WTC11 (cell line): Measurements from ENCODE around the gene CACNG3. TPM values are rescaled to one million over a fixed set of nuclear protein-coding genes. Genes with fewer than 3 reads are reported as not detected.

ENCODE experiments used
- ATAC-seq: fragments of 200-7000 bp; cut with Tn5 transposase; 2 replicates; pipeline ENCODE4 v1.10.0; 2021; ENCODE audit warnings: mild to moderate bottlenecking, moderate library complexity
- CTCF ChIA-PET: fragments of 300-600 bp; sonication (Branson Sonifier 250); formaldehyde crosslinking; loops from one replicate; lab custom pipeline; 2021; ENCODE audit warnings: antibody characterized with exemption; lab: Charles Lee
- POLR2A ChIA-PET: fragments of 350-600 bp; sonication (Branson Sonifier 250); formaldehyde crosslinking; loops from one replicate; lab custom pipeline; 2021; ENCODE audit warnings: antibody characterized with exemption; lab: Charles Lee
- DNase-seq: peaks from one replicate; pipeline ENCODE4 v3.0.0; 2021; ENCODE audit warnings: low spot score
- H3K27ac Mint-ChIP-seq: 2 replicates; pipeline ENCODE4 v1.8.0; 2021; ENCODE audit warnings: mixed read lengths
- H3K27me3 Mint-ChIP-seq: 2 replicates; pipeline ENCODE4 v1.8.0; 2021; ENCODE audit warnings: low read depth, mild to moderate bottlenecking, moderate library complexity, mixed read lengths
- H3K36me3 Mint-ChIP-seq: 2 replicates; pipeline ENCODE4 v1.8.0; 2021; ENCODE audit warnings: mixed read lengths
- H3K4me1 Mint-ChIP-seq: 2 replicates; pipeline ENCODE4 v1.8.0; 2022; ENCODE audit warnings: mixed read lengths
- H3K4me3 Mint-ChIP-seq: 2 replicates; pipeline ENCODE4 v1.8.0; 2021; ENCODE audit warnings: mild to moderate bottlenecking, moderate library complexity, mixed read lengths
- H3K9me3 Mint-ChIP-seq: 2 replicates; pipeline ENCODE4 v1.8.0; 2021; ENCODE audit warnings: mixed read lengths
- ATF2 ChIP-seq: sonication (generic); formaldehyde crosslinking; IDR thresholded peaks from 2 replicates; pipeline ENCODE4 v1.8.1; 2022; ENCODE audit warnings: low read depth, missing genetic modification reagents, borderline replicate concordance
- CBFB ChIP-seq: sonication (generic); formaldehyde crosslinking; IDR thresholded peaks from 2 replicates; pipeline ENCODE4 v1.8.1; 2022; ENCODE audit warnings: mild to moderate bottlenecking, low read depth, missing genetic modification reagents
- E2F4 ChIP-seq: sonication (generic); formaldehyde crosslinking; IDR thresholded peaks from 2 replicates; pipeline ENCODE4 v1.8.1; 2022; ENCODE audit warnings: low read depth, mild to moderate bottlenecking, moderate library complexity, missing genetic modification reagents, borderline replicate concordance
- GTF2I ChIP-seq: fragments of 250-450 bp; sonication (Bioruptor Pico); conservative IDR thresholded peaks from 2 replicates; pipeline ENCODE4 v1.4.0; 2021; ENCODE audit warnings: mild to moderate bottlenecking
- IRF2 ChIP-seq: sonication (generic); formaldehyde crosslinking; IDR thresholded peaks from 2 replicates; pipeline ENCODE4 v1.8.0; 2022; ENCODE audit warnings: low read depth, missing genetic modification reagents, borderline replicate concordance
- NFATC4 ChIP-seq: fragments of 250-450 bp; sonication (Bioruptor Pico); IDR thresholded peaks from 2 replicates; pipeline ENCODE4 v1.9.0; 2021; ENCODE audit warnings: mild to moderate bottlenecking
- NFYB ChIP-seq: sonication (generic); formaldehyde crosslinking; conservative IDR thresholded peaks from 2 replicates; pipeline ENCODE4 v1.8.0; 2022; ENCODE audit warnings: low read depth, missing genetic modification reagents
- NR3C1 ChIP-seq: sonication (generic); formaldehyde crosslinking; conservative IDR thresholded peaks from 2 replicates; pipeline ENCODE4 v1.8.1; 2023; ENCODE audit warnings: low read depth, mild to moderate bottlenecking, missing genetic modification reagents
- OVOL2 ChIP-seq: fragments of 250-450 bp; sonication (Bioruptor Pico); IDR thresholded peaks from 2 replicates; pipeline ENCODE4 v1.9.0; 2021; ENCODE audit warnings: mild to moderate bottlenecking, borderline replicate concordance
- RORB ChIP-seq: fragments of 250-450 bp; sonication (Bioruptor Pico); IDR thresholded peaks from 2 replicates; pipeline ENCODE4 v1.9.0; 2021; ENCODE audit warnings: mild to moderate bottlenecking
- ZBTB21 ChIP-seq: sonication (generic); formaldehyde crosslinking; IDR thresholded peaks from 2 replicates; pipeline ENCODE4 v1.8.1; 2023; ENCODE audit warnings: mild to moderate bottlenecking, missing genetic modification reagents, borderline replicate concordance
- ZNF121 ChIP-seq: sonication (generic); formaldehyde crosslinking; IDR thresholded peaks from 2 replicates; pipeline ENCODE4 v1.8.0; 2023; ENCODE audit warnings: missing genetic modification reagents
- ZNF138 ChIP-seq: sonication (generic); formaldehyde crosslinking; conservative IDR thresholded peaks from 2 replicates; pipeline ENCODE4 v1.8.1; 2022; ENCODE audit warnings: mild to moderate bottlenecking, moderate library complexity, missing genetic modification reagents
- ZNF219 ChIP-seq: sonication (generic); formaldehyde crosslinking; IDR thresholded peaks from 2 replicates; pipeline ENCODE4 v1.8.0; 2023; ENCODE audit warnings: missing genetic modification reagents, mild to moderate bottlenecking, borderline replicate concordance
- ZNF396 ChIP-seq: fragments of 250-450 bp; sonication (Bioruptor Pico); IDR thresholded peaks from 2 replicates; pipeline ENCODE4 v1.8.0; 2021; ENCODE audit warnings: mild to moderate bottlenecking, moderate library complexity, borderline replicate concordance
- total RNA-seq: library from RNA; stranded (reverse); gene quantifications from 3 replicates; pipeline ENCODE4 v1.2.3, GENCODE V29; 2021
- TF ChIP-seq, protein P1 (sequence below): sonication (generic); formaldehyde crosslinking; conservative IDR thresholded peaks from 2 replicates; pipeline ENCODE4 v1.8.1; 2023; ENCODE audit warnings: mild to moderate bottlenecking, low read depth, missing genetic modification reagents, moderate library complexity
- TF ChIP-seq, protein P2 (sequence below): sonication (generic); formaldehyde crosslinking; IDR thresholded peaks from 2 replicates; pipeline ENCODE4 v1.8.0; 2022; ENCODE audit warnings: mild to moderate bottlenecking, missing genetic modification reagents
- TF ChIP-seq, protein P3 (sequence below): sonication (generic); formaldehyde crosslinking; IDR thresholded peaks from 2 replicates; pipeline ENCODE4 v1.8.1; 2023; ENCODE audit warnings: mild to moderate bottlenecking, missing genetic modification reagents, borderline replicate concordance
- TF ChIP-seq, protein P4 (sequence below): sonication (generic); formaldehyde crosslinking; IDR thresholded peaks from 2 replicates; pipeline ENCODE4 v1.8.0; 2023; ENCODE audit warnings: mild to moderate bottlenecking, missing genetic modification reagents

The CACNG3 gene
- total RNA-seq, 1 experiment from 2014 or later, result not detected

GRCh38 chr16:24218299-24218698 lies 37.8 kb upstream of the CACNG3 start:
- no peak overlapping the region for H3K4me3 Mint-ChIP-seq
- H3K36me3 Mint-ChIP-seq, result no peaks in the 10 kb centered on the region
- no peaks in the 10 kb centered on the region; the same call in 1 of the 2 replicates for H3K27me3 Mint-ChIP-seq
- ATAC-seq (no peak), DNase-seq (no peak)
- H3K27ac Mint-ChIP-seq, result no peak overlapping the region
- TF ChIP-seq RORB, result no peak
- TF ChIP-seq, protein P1, sequence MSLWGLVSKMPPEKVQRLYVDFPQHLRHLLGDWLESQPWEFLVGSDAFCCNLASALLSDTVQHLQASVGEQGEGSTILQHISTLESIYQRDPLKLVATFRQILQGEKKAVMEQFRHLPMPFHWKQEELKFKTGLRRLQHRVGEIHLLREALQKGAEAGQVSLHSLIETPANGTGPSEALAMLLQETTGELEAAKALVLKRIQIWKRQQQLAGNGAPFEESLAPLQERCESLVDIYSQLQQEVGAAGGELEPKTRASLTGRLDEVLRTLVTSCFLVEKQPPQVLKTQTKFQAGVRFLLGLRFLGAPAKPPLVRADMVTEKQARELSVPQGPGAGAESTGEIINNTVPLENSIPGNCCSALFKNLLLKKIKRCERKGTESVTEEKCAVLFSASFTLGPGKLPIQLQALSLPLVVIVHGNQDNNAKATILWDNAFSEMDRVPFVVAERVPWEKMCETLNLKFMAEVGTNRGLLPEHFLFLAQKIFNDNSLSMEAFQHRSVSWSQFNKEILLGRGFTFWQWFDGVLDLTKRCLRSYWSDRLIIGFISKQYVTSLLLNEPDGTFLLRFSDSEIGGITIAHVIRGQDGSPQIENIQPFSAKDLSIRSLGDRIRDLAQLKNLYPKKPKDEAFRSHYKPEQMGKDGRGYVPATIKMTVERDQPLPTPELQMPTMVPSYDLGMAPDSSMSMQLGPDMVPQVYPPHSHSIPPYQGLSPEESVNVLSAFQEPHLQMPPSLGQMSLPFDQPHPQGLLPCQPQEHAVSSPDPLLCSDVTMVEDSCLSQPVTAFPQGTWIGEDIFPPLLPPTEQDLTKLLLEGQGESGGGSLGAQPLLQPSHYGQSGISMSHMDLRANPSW (CRISPR knock-in tag), result no peak
- TF ChIP-seq, protein P2, sequence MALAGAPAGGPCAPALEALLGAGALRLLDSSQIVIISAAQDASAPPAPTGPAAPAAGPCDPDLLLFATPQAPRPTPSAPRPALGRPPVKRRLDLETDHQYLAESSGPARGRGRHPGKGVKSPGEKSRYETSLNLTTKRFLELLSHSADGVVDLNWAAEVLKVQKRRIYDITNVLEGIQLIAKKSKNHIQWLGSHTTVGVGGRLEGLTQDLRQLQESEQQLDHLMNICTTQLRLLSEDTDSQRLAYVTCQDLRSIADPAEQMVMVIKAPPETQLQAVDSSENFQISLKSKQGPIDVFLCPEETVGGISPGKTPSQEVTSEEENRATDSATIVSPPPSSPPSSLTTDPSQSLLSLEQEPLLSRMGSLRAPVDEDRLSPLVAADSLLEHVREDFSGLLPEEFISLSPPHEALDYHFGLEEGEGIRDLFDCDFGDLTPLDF (CRISPR knock-in tag), result no peak
- no peak for TF ChIP-seq CBFB (CRISPR knock-in tag)
- no peak for TF ChIP-seq GTF2I (CRISPR knock-in tag)
- TF ChIP-seq ZBTB21, result no peak
- TF ChIP-seq NR3C1 (CRISPR knock-in tag), result no peak
- no peak for TF ChIP-seq OVOL2 (CRISPR knock-in tag)
- no peak for TF ChIP-seq ZNF396
- TF ChIP-seq ZNF138 (CRISPR knock-in tag), result no peak
- no peak for TF ChIP-seq IRF2
- TF ChIP-seq, protein P3, sequence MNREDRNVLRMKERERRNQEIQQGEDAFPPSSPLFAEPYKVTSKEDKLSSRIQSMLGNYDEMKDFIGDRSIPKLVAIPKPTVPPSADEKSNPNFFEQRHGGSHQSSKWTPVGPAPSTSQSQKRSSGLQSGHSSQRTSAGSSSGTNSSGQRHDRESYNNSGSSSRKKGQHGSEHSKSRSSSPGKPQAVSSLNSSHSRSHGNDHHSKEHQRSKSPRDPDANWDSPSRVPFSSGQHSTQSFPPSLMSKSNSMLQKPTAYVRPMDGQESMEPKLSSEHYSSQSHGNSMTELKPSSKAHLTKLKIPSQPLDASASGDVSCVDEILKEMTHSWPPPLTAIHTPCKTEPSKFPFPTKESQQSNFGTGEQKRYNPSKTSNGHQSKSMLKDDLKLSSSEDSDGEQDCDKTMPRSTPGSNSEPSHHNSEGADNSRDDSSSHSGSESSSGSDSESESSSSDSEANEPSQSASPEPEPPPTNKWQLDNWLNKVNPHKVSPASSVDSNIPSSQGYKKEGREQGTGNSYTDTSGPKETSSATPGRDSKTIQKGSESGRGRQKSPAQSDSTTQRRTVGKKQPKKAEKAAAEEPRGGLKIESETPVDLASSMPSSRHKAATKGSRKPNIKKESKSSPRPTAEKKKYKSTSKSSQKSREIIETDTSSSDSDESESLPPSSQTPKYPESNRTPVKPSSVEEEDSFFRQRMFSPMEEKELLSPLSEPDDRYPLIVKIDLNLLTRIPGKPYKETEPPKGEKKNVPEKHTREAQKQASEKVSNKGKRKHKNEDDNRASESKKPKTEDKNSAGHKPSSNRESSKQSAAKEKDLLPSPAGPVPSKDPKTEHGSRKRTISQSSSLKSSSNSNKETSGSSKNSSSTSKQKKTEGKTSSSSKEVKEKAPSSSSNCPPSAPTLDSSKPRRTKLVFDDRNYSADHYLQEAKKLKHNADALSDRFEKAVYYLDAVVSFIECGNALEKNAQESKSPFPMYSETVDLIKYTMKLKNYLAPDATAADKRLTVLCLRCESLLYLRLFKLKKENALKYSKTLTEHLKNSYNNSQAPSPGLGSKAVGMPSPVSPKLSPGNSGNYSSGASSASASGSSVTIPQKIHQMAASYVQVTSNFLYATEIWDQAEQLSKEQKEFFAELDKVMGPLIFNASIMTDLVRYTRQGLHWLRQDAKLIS (CRISPR knock-in tag), result no peak
- no peak for TF ChIP-seq ATF2
- no peak for TF ChIP-seq NFYB (CRISPR knock-in tag)
- TF ChIP-seq NFATC4 (CRISPR knock-in tag), result no peak
- no peak for TF ChIP-seq ZNF219
- no peak for TF ChIP-seq E2F4 (CRISPR knock-in tag)
- TF ChIP-seq, protein P4, sequence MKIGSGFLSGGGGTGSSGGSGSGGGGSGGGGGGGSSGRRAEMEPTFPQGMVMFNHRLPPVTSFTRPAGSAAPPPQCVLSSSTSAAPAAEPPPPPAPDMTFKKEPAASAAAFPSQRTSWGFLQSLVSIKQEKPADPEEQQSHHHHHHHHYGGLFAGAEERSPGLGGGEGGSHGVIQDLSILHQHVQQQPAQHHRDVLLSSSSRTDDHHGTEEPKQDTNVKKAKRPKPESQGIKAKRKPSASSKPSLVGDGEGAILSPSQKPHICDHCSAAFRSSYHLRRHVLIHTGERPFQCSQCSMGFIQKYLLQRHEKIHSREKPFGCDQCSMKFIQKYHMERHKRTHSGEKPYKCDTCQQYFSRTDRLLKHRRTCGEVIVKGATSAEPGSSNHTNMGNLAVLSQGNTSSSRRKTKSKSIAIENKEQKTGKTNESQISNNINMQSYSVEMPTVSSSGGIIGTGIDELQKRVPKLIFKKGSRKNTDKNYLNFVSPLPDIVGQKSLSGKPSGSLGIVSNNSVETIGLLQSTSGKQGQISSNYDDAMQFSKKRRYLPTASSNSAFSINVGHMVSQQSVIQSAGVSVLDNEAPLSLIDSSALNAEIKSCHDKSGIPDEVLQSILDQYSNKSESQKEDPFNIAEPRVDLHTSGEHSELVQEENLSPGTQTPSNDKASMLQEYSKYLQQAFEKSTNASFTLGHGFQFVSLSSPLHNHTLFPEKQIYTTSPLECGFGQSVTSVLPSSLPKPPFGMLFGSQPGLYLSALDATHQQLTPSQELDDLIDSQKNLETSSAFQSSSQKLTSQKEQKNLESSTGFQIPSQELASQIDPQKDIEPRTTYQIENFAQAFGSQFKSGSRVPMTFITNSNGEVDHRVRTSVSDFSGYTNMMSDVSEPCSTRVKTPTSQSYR (CRISPR knock-in tag), result no peak
- no peak for TF ChIP-seq ZNF121 (CRISPR knock-in tag)
- CTCF ChIA-PET, result interaction anchor here (3.6 kb wide), 1 partner anchor 147 kb away, joined by 17 read pairs; no protein-coding TSS in a partner anchor
- peaks cover 5% of the 10 kb centered on the region; the same call in 1 of the 2 replicates for H3K9me3 Mint-ChIP-seq
- POLR2A ChIA-PET, result no interaction called here
- peaks cover 15% of the 10 kb centered on the region for H3K4me1 Mint-ChIP-seq
